Retinal pigment epithelial cell (primary cell): ENCODE measurements around the gene ETV6.

Experiments
- DNase-seq: peaks from one replicate; pipeline ENCODE4 v3.0.0-alpha.2; 2010; ENCODE audit warnings: low read depth
- H3K4me3 ChIP-seq: 2 replicates; pipeline ENCODE4 v1.5.1; 2011; ENCODE audit warnings: mild to moderate bottlenecking, low read length, control low read depth, moderate library complexity
- CTCF ChIP-seq: conservative IDR thresholded peaks from 2 replicates; pipeline ENCODE4 v1.5.1; 2011; ENCODE audit warnings: low read depth, low read length, control low read depth, inconsistent platforms

The ETV6 gene

GRCh38 chr12:11778713-11779685, 129.5 kb downstream of the ETV6 start:
- no peak for TF ChIP-seq CTCF
- no peak overlapping the region for H3K4me3 ChIP-seq
- DNase-seq: no peak

- no peak for DNase-seq
- H3K4me3 ChIP-seq: no peak overlapping the region
- TF ChIP-seq CTCF: no peak
These were observed 131.1 kb downstream of the ETV6 start for GRCh38 chr12:11780521-11781101.

- DNase-seq: no peak
- TF ChIP-seq CTCF: no peak
These were observed 133.5 kb downstream of the ETV6 start for GRCh38 chr12:11782914-11783420.

GRCh38 chr12:11785712-11786111, 136.2 kb downstream of the ETV6 start:
- TF ChIP-seq CTCF: no peak
- DNase-seq: no peak
- H3K4me3 ChIP-seq: no peak overlapping the region

More at GRCh38 chr12:11782914-11783420, 133.5 kb downstream of the ETV6 start:
- H3K4me3 ChIP-seq: no peak overlapping the region

GRCh38 chr12:11786638-11787365, 137.3 kb downstream of the ETV6 start:
- TF ChIP-seq CTCF: no peak
- DNase-seq: no peak
- no peak overlapping the region for H3K4me3 ChIP-seq

- no peak overlapping the region for H3K4me3 ChIP-seq
- no peak for TF ChIP-seq CTCF
- DNase-seq: no peak
These were observed 138.0 kb downstream of the ETV6 start for GRCh38 chr12:11787437-11787836.
